ENCODE measurements around the gene OPCML.
A peak's percentile ranks its signal among the peaks of the same experiment; 100 is the strongest.

The OPCML gene

GRCh38 chr11:132586801-132587200, 945.5 kb downstream of the OPCML start:
- FAIRE-seq = peak; percentile 66

- FAIRE-seq = no peak
Measured at GRCh38 chr11:132579634-132580327, 952.5 kb downstream of the OPCML start.

DNA sequence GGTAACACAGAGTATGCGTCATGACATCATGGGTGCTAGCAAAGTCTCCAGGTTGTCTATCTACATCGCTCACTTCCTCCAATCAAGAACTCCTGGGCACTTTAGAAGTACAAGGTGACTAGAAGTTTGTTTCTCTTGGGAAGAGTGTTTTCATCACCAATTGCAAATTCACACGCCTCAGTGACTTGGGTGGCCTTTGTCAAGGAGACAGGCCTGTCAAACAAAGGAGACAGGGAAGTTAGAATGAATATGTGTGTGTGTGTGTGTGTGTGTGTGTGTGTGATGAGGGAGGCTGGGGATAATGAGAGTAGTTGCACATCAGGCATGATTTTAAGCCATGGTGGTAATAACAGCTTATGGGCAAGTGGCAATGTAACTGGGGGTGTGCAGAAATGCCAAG, 953.2 kb downstream of the OPCML start:
- no peak for FAIRE-seq

- FAIRE-seq = no peak
Measured at GRCh38 chr11:132578580-132578979, 953.7 kb downstream of the OPCML start.

- FAIRE-seq = no peak
Measured at GRCh38 chr11:132576706-132577105, 955.6 kb downstream of the OPCML start.

DNA sequence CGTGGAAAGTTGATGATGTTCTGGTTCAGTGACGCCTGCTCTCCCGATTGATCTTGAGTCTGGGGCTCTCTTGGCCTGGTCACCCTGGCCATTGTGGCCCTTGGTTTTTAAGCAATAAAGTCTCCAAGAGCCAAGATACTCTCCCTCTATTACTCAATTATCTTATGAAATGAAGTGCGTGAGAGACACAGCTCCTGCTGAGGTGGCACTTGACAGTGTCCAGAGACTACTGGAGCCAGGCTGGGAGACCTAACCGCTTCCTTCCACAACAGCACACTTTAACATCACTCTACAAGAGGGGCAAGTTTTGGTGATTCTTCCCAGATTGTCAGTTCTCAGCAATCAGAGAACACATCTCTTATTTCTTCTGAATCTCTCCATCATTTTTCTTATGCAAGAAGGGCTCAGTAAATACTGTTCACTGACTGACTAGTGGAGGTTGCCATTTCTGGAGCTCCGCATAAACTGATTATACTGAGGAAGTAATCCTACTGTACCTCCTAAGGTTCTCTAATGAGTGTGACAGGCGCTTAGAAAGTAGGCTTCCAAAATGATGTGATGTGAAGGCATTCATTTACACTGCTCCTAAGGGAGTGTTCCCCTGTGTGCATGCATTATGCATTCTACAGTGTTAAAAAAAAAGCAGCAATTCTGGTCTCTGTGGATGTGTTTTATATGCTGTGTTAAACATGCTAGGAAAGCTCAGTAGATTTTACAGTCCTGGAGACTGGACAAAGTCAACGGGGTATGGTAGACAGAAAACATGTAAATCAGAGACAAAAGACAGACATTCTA, 968.0 kb downstream of the OPCML start:
- FAIRE-seq = no peak

DNA sequence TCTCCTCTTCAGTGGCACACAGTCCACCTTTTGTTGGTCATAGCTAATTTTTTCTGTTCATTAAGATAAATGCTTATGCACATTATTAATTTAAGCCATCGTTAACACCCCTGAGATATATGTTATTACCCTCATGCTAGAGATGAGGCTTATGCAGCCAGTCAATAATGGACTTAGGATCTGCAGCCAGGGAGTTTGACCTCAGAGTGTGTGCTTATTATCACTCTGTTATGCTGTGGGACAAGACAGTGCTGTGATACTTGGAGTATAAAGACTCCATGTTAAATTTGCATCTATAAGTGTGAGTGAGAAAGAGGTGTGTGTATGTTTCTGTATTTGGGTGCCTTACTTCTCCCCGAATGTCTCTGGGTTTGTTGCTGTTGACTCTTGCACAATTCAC, 969.3 kb downstream of the OPCML start:
- FAIRE-seq = no peak

DNA sequence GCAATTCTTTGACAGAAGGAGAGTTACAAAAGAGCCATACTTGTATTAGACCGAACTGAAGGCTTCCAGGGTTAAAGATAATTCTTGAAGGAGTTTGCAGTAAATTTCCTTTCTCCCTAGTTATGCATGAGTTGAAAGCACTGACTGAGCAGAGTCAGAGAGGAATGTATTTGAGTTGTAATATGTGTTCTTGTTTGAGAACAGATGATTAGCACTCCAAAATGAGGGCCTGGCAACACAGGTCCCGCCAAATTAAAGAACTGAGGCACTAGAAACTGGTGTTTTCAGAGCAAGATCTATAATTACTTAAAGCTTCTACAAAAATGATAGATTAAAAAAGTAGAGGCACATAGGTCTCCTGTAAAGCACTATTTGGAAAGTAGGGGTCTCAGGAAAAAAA, 970.4 kb downstream of the OPCML start:
- no peak for FAIRE-seq

GRCh38 chr11:132559331-132560036, 972.8 kb downstream of the OPCML start:
- no peak for FAIRE-seq

GRCh38 chr11:132556316-132556715, 976.0 kb downstream of the OPCML start:
- FAIRE-seq = no peak

GRCh38 chr11:132555617-132556016, 976.7 kb downstream of the OPCML start:
- no peak for FAIRE-seq

GRCh38 chr11:132551016-132551415, 981.3 kb downstream of the OPCML start:
- no peak for FAIRE-seq

DNA sequence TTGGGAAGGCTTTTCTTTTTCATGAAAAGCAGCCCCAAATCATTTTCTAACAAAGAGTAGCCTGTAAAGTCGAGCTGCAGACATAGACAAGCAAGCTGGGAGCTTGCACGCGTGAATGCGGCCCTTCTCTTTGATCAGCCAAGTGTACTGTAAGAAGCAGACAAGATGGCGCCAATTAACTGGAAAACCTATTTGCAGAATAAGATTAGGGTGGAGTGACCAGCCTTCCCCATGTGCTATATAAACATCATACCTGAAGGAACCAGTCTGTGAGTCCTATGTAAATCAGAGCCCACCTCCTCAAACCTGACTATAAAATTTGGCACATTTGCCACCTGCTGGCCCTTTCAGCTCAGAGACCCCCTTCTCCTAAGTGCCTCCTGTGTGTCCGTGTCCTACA, 982.7 kb downstream of the OPCML start:
- FAIRE-seq = no peak

DNA sequence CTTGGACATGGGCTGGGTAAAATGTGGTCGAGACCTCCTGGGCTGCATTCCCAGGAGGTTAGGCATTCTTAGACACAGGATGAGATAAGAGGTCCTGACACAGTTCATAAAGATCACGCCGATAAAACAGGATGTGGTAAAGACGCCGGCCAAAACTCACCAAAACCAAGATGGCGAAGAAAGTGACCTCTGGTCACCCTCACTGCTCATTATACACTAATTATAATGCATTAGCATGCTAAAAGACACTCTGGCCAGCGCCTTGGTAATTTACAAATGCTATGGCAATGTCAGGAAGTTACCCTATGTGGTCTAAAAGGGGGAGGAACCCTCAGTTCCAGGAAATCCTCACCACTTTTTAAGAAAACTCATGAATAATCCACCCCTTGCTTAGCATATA, 983.3 kb downstream of the OPCML start:
- no peak for FAIRE-seq

GRCh38 chr11:132544007-132544406, 988.3 kb downstream of the OPCML start:
- no peak for FAIRE-seq

GRCh38 chr11:132541794-132542193, 990.5 kb downstream of the OPCML start:
- FAIRE-seq = no peak

DNA sequence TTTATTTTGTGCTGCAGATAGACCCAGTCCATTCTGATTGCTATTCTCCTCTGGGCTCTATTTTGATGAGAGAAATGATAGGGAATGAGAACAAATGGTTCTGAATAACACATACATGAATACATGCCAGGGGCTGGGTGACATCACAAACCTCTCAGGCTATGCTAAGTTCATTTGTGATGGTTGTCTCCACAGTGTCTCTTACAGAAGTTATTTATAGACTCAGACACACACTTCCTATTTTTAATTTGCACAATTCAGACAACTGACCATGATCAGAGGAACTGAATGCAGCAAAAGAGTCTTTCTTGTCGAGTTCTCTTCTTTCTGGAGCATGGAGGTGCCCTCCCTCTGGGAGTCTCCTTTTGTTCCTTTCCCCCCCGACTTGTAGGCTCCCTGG, 991.7 kb downstream of the OPCML start:
- no peak for FAIRE-seq

DNA sequence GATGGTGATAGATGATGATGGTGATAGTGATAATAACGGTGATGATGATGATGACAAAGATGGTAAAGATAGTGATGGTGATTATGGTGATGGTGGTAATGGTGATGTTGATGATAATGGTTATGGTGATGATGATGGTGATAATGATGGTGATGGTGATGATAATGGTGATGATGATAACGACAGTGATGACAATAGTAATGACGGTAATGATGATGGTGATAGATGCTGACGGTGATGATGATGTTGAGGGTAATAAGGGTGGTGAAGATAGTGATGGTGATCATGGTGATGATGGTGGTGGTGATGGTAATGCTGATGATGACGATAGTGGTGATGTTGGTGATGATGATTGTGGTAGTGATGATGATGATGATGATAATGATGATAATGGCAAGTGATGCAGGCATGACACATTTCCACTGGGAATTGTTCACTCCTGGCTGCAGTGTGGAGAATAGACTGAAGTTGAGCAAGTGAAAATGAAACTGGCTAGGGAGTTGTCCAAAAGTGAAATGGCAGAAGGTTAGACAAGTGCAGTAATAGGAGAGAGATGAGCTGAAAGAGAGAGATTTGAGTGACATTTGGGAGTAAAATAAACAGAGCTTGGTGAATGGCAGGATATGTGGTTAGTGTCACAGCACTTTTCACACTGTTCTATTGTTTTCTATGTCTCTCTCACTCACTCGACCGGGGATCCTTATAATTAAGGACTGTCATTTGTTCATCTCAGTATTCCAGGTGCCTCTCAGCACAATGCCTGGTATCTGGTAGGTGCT, 992.5 kb downstream of the OPCML start:
- no peak for FAIRE-seq

DNA sequence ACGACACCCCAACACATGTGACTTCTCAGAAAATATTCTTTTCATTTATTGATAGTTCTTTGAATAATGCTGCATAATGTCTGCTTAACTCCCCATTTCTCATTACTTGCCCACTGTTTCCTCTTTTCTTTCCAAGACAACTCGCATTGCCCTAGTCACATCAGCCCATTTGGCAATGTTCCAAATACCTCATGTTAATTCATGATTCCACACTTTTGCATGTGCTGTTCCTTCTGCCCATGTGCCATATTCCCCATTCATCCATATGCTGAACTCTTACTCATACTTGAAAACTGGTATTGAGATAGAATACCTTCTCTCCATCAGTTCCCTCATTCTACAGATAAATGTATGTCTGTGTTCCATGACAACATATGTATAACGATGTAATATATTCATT, 993.7 kb downstream of the OPCML start:
- no peak for FAIRE-seq

GRCh38 chr11:132535830-132536229, 996.5 kb downstream of the OPCML start:
- FAIRE-seq = no peak

DNA sequence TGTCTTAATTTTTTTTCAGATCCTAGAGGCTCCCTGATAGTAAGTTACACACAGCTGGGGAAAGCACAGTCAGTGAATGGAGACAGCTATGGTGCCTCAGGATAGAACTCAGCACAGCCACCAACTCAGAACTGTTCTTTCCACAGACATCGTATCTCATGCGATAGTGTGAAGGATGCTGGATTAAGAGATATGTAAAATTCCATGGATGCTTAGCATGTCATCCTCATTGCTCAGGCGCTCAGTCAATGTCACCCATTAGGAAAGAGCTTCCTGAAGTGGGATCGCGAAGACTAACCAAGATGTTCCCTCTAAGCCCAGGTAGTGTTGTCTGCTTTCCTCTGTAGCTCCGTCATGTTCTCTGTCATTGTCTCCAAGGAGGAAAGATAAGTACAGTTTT, 1000.4 kb downstream of the OPCML start:
- no peak for FAIRE-seq

DNA sequence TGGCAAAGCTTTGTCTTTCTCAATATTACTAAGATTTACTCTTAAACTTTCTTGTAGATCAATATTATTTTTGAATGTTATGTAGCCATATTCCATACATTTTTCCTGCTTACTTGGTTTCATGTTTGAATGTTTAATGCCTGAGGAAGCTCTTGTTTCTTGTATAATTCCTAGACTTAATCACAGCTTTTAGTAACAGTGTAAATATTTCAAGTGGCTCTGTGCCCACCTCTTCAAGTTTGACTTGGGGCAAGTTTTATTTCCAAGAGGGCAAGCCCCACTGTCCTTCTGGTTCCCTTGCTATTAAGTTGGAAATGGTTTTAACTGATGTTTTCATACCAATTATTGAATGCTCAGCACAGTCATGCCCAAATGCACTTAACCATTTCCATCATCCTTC, 1004.1 kb downstream of the OPCML start:
- no peak for FAIRE-seq

GRCh38 chr11:132523929-132524328, 1008.4 kb downstream of the OPCML start:
- FAIRE-seq = no peak
